IPS DF 4.7 (cell line): ENCODE measurements around the gene MLIP.
A peak's percentile ranks its signal among the peaks of the same experiment; 100 is the strongest.

Experiments
- DNase-seq: peaks from one replicate; pipeline ENCODE4 v3.0.0-alpha.2; 2013; ENCODE audit warnings: low spot score; ENCODE audit errors: extremely low read depth

The MLIP gene

GRCh38 chr6:54095723-54096122 is 15.5 kb upstream of the MLIP start:
- no peak for DNase-seq

DNA sequence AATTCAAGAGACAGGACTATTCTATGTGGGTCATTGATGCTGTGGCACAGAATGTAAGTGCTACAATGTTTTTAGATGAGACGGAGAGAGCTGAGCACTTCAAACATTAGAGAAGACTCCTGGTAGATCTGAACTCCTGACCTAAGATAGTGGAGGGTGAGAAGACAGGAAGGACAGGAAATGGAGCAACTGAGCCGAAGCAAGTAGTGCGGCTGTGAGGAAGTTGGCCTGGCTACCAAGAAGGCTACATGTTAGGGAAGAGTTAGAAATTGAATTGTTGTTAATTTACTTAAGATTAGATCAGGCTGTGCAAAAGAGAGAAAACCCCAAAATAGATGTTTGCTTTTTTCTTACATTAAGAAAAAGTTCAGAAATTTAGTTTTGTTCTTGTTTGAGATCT is 14.4 kb upstream of the MLIP start:
- no peak for DNase-seq

GRCh38 chr6:54097753-54098152 is 13.5 kb upstream of the MLIP start:
- no peak for DNase-seq

GRCh38 chr6:54098450-54099044 is 12.7 kb upstream of the MLIP start:
- DNase-seq = no peak

GRCh38 chr6:54099225-54099624 is 12.0 kb upstream of the MLIP start:
- DNase-seq = no peak

DNA sequence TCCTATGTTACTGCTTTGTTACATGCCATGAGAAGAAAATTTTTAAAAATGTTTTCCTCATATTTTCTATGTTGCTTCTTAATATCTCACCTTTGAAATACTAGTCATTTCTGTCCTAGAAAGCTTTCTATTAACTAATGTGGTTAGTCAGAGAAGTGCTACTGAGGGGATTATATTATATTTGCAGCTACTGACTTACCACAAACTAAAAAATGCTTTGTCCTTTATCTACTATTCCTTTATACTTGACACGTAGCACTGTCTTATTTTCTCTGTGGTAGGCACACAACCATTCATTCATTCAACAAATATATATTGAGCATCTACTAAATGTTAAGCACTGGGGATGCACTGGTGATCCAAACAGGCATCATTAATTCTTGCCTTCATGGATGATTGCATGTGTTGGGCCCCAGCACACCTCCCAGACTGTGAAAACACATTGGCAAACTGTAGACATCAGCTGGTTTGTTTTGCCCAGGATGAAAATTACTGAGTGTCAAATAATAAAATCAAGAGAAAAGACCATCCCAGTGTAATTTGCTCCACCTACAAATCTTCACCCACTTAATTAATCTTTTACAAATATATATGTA is 10.7 kb upstream of the MLIP start:
- no peak for DNase-seq

DNA sequence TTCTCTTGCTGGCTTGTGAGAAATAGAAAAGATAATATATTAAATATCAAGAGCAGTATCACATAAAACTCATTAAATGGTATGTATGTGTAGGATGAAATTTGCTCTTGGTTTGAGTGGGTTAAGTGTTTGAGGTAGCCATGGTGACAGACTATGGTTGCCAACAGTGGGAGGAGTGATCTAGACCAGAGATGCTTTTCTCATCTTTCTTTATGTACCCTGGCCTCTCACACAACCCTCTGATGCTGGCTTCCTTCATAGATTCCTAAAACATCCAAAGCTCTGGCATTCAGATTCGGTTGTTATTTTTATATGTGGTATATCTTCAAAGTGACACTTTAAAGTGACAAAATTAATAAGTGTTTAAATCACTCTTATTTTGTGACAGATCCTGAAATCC is 9.0 kb upstream of the MLIP start:
- DNase-seq = no peak

DNA sequence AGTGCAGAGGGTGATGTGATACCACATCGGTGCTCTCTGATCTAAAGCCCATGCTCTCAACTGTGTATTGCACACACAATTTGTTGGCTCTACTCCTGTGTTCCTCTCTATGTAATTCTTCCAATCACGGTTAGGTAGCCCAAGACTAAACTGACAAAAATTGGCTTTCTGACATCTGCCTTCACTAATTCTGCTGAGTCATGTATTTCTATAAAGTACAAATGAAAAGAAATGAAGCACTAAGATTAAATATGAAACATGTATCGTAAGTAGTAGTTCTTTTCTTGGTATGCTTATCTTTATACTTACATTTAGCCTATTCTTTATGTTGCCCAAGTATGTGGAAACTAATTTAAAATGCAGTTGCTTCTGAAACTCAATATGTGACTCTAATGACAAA is 7.7 kb upstream of the MLIP start:
- no peak for DNase-seq

DNA sequence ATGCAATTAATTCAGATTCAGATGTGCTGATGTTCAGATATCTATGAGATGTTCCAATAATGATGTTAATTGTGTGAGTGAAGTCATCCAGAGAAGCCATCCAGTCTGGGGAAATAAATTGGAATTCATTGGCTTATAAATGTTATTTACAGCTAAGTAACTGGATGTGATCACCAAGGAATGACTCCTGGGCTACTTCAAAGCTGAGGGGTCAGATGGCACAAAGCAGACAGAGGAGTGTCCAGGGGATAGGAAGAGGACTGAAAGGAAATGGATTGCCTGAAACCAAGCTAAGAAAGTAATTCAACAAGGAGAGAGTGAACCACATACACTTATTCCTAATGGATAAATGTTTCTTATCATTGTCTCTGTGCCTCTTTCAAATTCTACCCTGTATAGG is 4.5 kb upstream of the MLIP start:
- DNase-seq = no peak

DNA sequence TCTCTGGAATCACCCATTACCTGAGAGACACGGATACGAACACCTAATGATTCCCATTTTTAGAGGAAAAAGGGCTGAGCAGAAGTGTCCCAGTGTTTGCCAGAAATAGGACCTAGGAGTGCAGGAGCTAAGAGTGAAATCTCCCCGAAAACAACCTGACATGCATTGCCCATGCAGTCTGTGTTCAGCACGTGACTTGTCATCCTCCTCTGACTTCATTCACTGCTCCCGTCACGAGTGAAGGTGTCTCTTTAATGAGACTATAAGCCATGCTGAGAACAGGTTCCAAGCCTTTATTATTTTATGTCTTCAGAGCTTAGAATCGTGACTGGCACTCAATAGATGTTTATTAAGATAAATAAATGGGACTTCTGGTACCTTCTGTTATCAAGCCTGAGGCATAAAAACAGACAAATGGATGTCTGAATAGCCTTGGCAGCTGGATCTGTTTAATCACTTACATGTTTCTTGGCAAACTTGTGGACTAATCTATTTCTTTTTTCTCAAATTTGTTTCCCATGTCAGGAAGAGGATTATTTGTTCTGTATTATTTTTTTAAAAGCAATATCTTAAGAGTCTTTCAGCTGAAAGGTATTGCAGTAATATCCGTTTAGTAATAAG is 3.7 kb upstream of the MLIP start:
- no peak for DNase-seq

GRCh38 chr6:54108271-54108670 is 3.0 kb upstream of the MLIP start:
- no peak for DNase-seq

- no peak for DNase-seq
Observed at GRCh38 chr6:54109586-54109985, 1.7 kb upstream of the MLIP start.

DNA sequence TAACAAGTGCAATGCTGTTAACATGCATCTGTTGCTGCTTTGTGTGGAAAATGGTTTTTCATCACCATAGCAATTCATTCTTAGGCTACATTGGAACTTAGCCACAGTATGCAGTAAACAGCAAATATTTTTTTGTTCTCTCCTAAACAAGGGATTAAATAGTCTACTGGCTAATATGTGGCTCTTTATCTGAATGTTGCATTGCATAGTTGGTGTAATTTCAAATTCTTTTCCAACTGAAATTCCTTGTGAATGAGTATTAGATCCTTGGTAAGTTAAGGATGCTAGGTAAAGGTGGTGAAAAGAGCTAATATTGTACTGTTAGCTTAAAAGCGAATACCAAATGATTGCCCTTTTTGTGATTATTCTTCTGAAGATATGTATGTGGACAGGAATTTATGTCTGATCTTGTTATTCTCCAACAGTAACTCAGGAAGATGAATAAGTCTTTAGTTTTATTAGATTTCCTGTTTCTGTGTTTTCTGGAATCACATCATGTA is 958 bp downstream of the MLIP start:
- no peak for DNase-seq

GRCh38 chr6:54114991-54115390 is 3.7 kb downstream of the MLIP start:
- DNase-seq = no peak

- no peak for DNase-seq
Observed at GRCh38 chr6:54115966-54116365, 4.7 kb downstream of the MLIP start.

DNA sequence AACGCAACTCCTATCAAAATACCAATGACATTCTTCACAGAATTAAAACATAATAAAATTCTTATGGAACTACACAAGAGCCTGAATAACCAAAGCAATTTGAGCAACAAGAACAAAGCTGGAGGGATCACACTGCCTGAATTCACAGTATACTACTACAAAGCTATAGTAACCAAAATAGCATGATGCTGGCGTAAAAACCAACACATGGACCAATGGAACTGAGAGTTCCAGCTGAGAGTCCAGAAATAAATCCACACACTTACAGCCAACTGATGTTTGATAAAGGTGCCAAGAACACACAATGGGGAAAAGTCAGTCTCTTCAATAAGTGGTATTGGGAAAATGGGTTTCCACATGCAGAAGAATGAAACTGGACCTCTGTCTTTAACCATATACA is 6.9 kb downstream of the MLIP start:
- no peak for DNase-seq

GRCh38 chr6:54125493-54125892 is 14.2 kb downstream of the MLIP start:
- peak; percentile 16 for DNase-seq

DNA sequence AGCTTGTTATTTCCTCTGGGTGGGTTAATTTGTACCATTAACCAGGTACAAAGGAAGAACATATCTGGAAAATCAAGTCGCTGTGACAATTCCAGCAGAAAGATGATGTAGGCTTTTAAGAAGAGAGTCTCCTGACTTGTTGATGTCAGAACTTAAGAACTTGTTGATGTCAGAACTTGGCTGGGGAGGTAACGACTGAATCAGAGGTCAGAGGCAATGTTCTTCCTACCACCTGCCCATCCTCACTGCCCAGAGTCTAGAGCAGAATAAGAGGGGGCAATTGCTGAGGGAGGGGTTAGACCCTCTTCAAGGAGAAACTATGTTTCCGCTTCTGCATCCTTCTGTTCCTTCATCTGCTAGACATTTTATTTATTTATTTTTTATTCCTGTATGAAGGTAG is 18.9 kb downstream of the MLIP start:
- no peak for DNase-seq

DNA sequence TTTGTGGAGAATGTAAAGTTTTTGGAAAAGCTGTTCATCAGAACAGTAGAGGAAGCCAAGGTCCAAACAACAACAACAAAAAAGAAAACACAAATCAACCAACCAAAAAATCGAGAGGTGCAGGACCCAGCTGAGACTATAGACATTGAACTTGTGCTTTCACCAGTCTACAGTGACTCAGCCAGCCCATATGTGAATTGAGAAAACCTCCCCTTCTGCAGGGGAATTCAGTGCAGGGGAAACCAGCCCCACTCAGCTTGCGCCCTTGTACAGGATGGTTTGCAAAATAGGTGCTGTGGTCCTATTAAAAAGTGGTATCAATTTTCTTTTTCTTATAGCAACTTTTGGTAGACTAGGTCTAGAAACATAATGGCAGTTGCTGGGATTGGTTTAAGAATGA is 21.3 kb downstream of the MLIP start:
- no peak for DNase-seq

DNA sequence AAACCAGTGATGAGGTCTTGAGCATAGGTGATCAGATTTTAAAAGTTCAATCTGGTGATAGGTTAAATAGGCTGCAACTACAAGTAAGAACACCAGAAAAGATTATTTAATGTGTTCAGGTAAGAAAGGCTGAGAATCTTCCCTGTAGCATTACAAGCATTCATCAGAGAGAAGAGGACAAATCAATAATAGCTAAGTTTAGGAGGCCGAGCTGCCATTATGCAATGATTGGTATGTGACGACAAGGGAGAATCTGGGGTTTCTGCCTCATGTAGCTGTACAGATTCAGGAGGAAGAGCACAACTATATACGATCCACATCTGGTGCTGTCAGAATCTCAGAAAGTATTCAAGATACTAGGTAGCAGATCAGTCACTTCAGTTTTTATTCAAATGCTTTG is 21.9 kb downstream of the MLIP start:
- no peak for DNase-seq

DNA sequence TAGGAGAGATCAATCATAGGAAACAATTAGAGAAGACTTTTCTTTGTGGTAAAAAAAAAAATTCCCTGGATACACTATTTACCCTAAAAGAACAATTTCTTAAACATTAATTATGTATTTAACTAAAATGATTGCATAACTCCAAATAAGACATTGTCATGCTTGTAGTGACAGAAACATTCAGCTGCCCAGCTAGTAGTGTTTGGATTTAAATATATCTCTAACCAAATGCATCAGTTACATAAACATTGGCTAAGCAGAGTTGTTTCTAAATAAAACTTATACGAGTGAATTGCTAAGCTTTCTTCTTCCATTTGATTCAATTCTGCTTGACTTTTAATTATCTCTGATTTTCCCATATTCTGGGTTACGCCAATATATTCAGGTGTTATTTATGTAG is 23.7 kb downstream of the MLIP start:
- no peak for DNase-seq

GRCh38 chr6:54135665-54136369 is 24.6 kb downstream of the MLIP start:
- no peak for DNase-seq

DNA sequence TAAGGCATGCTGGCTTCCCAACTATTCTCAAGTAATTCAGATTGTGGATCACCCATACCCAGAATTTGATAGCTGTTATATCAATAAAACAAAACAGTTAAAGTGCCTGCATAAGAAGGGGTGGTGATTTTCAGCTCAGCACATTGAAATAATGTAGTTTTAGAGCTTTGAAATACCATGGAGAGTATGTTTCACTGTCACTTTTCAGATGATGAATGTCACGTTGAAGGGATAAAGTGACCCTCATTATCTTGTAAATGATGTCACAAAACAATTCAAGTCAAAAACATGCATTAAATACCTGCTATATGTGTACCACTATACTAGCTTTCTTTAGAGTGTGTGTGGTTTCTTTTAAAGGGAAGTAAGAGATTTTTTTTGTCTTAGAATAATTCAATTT is 27.6 kb downstream of the MLIP start:
- no peak for DNase-seq
